ENCODE results near the gene WDR31. TPM values are rescaled to one million over a fixed set of nuclear protein-coding genes. Genes with fewer than 3 reads are reported as not detected.
A peak's percentile ranks its signal among the peaks of the same experiment; 100 is the strongest.

Gene WDR31
- total and polyA plus RNA-seq, 3 experiments from 2014 or later: 0.22 to 1.9 (median 1.3) TPM

DNA sequence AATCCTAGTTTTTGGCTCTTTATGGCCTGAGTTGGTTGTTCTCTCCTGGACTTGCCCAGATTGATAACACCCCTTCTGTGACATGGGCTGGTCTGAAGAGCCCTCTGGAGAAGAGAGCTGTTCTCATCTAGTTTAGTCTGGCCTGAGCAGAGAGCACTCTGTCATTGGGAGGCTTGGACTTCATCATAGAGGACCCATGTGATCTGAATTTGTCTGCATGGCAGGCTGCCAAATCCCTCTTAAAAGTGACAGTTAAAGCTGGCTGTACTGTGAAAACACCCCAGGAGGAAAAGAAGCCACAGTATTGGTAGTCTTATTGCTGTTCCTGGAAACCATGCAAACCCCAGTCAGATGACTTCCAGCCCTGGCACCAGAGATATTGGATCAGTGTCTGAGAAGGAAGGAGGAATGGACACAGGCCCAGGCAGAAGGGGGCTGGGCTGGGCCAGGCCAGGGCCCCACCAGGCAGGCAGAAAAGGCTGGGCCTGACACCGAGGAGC lies 3.7 kb upstream of the WDR31 start:
- Mint-ChIP-seq H3K36me3 (peaks cover 0 to 1% (median 0%) of the 10 kb centered on the region in 3 donors), H3K9me3 (no peaks in the 10 kb centered on the region), H3K4me3 (peak overlapping the region in 1 of 7 donors; percentile 18), H3K27ac (no peak overlapping the region), H3K27me3 (peaks cover 4 to 9% of the 10 kb centered on the region in 2 donors), H3K4me1 (peaks cover 12 to 27% (median 13%) of the 10 kb centered on the region in 3 donors)
- POLR2A ChIA-PET: no interaction called here
- no peaks in the 10 kb centered on the region for H3K9me3 ChIP-seq (ENCODE audit: low read length)
- CTCF ChIA-PET: no interaction called here
- no peak overlapping the region for H3K4me3 ChIP-seq (ENCODE audit: low read length)
- no peaks in the 10 kb centered on the region for H3K36me3 ChIP-seq (ENCODE audit: insufficient read depth, low read length)
- no peak overlapping the region for H3K27ac ChIP-seq (ENCODE audit: low read depth, low read length)
- DNase-seq: no peak
- H3K27me3 ChIP-seq (ENCODE audit: insufficient read depth, low read length, poor library complexity, severe bottlenecking): peaks cover under 1% of the 10 kb centered on the region
- peaks cover 11% of the 10 kb centered on the region for H3K4me1 ChIP-seq (ENCODE audit: insufficient read depth, low read length)

DNA sequence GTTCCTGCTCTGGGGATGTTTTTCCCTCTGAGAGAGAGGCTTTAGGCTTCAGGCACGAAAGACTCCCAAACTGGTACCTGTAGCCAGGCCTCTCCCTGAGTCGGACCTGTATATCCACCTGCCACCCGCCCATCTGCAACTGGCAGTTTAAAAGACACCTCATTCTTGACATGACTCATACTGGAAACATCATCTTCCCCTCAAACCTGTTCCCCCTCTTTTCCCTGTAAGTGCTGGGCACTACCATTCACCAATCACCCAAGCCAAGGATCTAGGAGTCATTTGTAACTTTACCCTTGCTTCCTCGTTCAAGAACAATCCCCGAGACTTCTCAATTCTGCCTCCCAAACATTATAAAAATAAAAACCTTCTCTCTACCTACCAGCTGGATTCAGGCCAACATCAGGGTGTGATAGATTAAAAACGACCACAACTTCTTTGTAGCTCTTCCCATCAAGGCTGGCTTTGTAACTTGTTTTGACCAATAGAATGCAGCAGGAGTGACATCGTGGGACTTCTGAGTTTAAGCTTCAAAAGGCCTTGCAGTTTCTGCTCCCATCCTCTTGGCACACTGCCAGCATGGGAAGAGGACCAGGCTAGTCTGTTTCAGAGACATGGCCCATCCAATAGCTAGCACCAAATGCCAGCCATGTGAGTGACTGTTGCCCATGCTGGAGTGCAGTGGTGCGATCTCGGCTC lies 1.8 kb upstream of the WDR31 start:
- POLR2A ChIA-PET: no interaction called here
- H3K27ac Mint-ChIP-seq: no peak overlapping the region

DNA sequence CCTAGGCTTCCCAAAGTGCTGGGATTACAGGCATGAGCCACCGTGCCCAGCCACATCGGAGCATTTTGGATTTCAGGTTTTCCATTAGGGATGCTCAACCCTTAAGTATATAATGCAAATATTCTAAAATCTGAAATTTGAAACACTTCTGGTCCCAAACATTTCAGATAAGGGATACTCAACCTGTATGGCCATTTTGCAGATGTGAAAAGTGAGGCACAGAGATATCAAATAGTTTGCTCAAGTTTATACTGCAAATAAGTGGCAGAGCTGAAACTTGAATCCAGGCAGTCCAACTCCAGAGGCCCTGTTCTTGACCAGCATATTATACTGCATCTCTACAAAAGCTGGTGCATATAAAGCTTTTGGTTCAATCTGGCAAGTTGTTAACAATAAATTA lies 2.4 kb downstream of the WDR31 start:
- peaks cover 12 to 27% (median 13%) of the 10 kb centered on the region in 3 donors for H3K4me1 Mint-ChIP-seq
- POLR2A ChIA-PET: no interaction called here
- no peak for DNase-seq
- CTCF ChIA-PET: no interaction called here
- Histone ChIP-seq H3K36me3 (ENCODE audit: insufficient read depth, low read length) (no peaks in the 10 kb centered on the region), H3K27me3 (ENCODE audit: insufficient read depth, low read length, poor library complexity, severe bottlenecking) (no peaks in the 10 kb centered on the region), H3K9me3 (ENCODE audit: low read length) (no peaks in the 10 kb centered on the region), H3K4me3 (ENCODE audit: low read length) (no peak overlapping the region), H3K4me1 (ENCODE audit: insufficient read depth, low read length) (peaks cover 11% of the 10 kb centered on the region), H3K27ac (ENCODE audit: low read depth, low read length) (no peak overlapping the region)
- H3K27me3 Mint-ChIP-seq: peaks cover 11% of the 10 kb centered on the region in 2 donors
- no peak overlapping the region for H3K27ac Mint-ChIP-seq
- H3K36me3 Mint-ChIP-seq: peaks cover 0 to 1% (median 0%) of the 10 kb centered on the region in 3 donors
- no peaks in the 10 kb centered on the region for H3K9me3 Mint-ChIP-seq
- H3K4me3 Mint-ChIP-seq: no peak overlapping the region

More for the DNA sequence above, 1.8 kb upstream of the WDR31 start:
- peaks cover 11% of the 10 kb centered on the region for H3K4me1 ChIP-seq (ENCODE audit: insufficient read depth, low read length)
- no peaks in the 10 kb centered on the region for H3K9me3 Mint-ChIP-seq
- no peaks in the 10 kb centered on the region for H3K27me3 ChIP-seq (ENCODE audit: insufficient read depth, low read length, poor library complexity, severe bottlenecking)
- no peak overlapping the region for H3K27ac ChIP-seq (ENCODE audit: low read depth, low read length)
- H3K9me3 ChIP-seq (ENCODE audit: low read length): no peaks in the 10 kb centered on the region
- peaks cover 0 to 1% (median 0%) of the 10 kb centered on the region in 3 donors for H3K36me3 Mint-ChIP-seq
- H3K4me1 Mint-ChIP-seq: peaks cover 12 to 27% (median 13%) of the 10 kb centered on the region in 3 donors
- H3K36me3 ChIP-seq (ENCODE audit: insufficient read depth, low read length): no peaks in the 10 kb centered on the region
- DNase-seq: peak in 1 of 5 donors; percentile 17
- peaks cover 11% of the 10 kb centered on the region in 2 donors for H3K27me3 Mint-ChIP-seq
- H3K4me3 ChIP-seq (ENCODE audit: low read length): no peak overlapping the region
- H3K4me3 Mint-ChIP-seq: peak overlapping the region in 3 of 7 donors; percentile 7 to 85 (median 80)
- CTCF ChIA-PET: interaction anchor here (0.9 to 1.4 kb wide), 2 partner anchors 67 to 314 kb away, joined by 3 to 4 read pairs; partner anchors contain the start of genes CDC26 and PRPF4

DNA sequence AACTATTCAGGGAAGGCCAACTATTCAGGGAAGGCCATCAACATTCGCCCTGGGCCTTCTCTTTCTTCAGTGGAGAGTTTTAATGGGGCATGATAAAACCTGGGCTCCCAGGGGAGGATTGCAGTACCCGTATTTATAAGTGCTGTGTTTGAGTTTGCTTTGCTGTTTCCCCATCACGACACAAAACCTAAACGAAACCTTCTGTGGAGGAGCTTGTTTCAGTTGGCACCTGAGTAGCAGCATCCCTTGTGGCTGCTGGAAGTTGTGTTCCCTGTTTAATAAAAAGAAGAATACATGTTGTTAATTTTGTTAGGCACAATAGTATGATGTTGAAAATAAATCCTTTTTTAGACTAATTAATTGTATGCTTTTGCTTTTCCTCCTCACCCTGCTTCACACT lies 8.3 kb downstream of the WDR31 start:
- Mint-ChIP-seq H3K27me3 (no peaks in the 10 kb centered on the region), H3K4me1 (no peaks in the 10 kb centered on the region), H3K36me3 (no peaks in the 10 kb centered on the region), H3K9me3 (no peaks in the 10 kb centered on the region), H3K4me3 (no peak overlapping the region), H3K27ac (no peak overlapping the region)
- Histone ChIP-seq H3K36me3 (ENCODE audit: insufficient read depth, low read length) (no peaks in the 10 kb centered on the region), H3K9me3 (ENCODE audit: low read length) (no peaks in the 10 kb centered on the region), H3K4me3 (ENCODE audit: low read length) (no peak overlapping the region), H3K4me1 (ENCODE audit: insufficient read depth, low read length) (no peaks in the 10 kb centered on the region), H3K27ac (ENCODE audit: low read depth, low read length) (no peak overlapping the region), H3K27me3 (ENCODE audit: insufficient read depth, low read length, poor library complexity, severe bottlenecking) (no peaks in the 10 kb centered on the region)
- POLR2A ChIA-PET: no interaction called here
- DNase-seq: no peak
- CTCF ChIA-PET: no interaction called here

DNA sequence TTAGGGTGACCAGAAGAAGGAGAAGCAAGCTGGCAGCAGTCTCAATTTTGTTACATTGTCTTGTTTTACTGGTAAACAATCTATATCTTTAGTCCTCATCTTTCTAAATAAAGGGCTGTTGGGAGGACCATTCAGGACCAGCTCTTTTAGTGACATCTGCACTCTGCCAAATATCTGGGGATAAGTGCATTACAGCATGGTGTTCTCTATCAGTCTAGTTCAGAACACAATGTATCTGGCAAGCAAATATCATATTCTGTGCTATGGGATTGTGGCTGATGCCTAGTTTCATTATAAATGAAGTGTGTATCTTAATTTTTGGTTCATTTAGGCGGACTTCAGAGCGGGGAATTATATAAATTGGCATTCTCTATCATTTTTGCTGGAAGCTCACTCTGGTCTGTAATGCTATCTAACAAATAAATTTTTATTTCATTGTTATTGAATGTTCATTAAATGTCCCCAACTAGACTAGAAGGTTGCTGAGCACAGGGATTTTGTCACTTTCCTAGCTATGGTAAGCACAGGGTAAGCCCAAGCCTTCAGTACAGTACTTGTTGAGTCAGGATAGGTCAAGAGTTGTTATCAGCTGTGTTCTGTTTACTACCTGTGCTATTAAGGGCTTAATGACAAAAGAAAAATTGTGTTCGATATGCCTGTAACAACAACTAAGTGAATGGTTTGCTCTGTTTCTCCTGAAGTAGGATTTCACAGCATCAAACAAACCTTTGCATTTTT lies 11.9 kb downstream of the WDR31 start:
- Mint-ChIP-seq H3K36me3 (no peaks in the 10 kb centered on the region), H3K9me3 (no peaks in the 10 kb centered on the region), H3K27ac (no peak overlapping the region), H3K4me3 (no peak overlapping the region), H3K4me1 (no peaks in the 10 kb centered on the region), H3K27me3 (no peaks in the 10 kb centered on the region)
- DNase-seq: no peak
- no peak overlapping the region for H3K27ac ChIP-seq (ENCODE audit: low read depth, low read length)
- no peaks in the 10 kb centered on the region for H3K9me3 ChIP-seq (ENCODE audit: low read length)
- H3K27me3 ChIP-seq (ENCODE audit: insufficient read depth, low read length, poor library complexity, severe bottlenecking): no peaks in the 10 kb centered on the region
- H3K4me1 ChIP-seq (ENCODE audit: insufficient read depth, low read length): no peaks in the 10 kb centered on the region
- POLR2A ChIA-PET: no interaction called here
- H3K36me3 ChIP-seq (ENCODE audit: insufficient read depth, low read length): no peaks in the 10 kb centered on the region
- CTCF ChIA-PET: no interaction called here
- no peak overlapping the region for H3K4me3 ChIP-seq (ENCODE audit: low read length)

DNA sequence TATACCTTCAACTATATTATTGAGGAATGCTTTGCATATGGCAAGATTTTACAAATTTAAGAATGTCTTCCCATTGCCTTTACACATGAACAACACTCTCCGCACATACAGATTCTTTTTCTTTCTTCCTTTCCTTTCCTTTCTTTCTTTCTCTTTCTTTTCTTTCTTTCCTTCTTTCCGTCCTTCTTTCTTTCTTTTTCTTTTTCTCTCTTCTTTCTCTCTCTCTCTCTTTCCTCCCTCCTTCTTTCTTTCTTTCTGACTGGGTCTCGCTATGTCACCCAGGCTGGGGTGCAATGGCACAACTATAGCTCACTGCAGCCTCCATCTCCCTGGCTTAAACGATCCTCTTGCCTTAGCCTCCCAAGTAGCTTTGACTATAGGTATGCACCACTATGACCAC lies 13.8 kb downstream of the WDR31 start:
- H3K27me3 ChIP-seq (ENCODE audit: insufficient read depth, low read length, poor library complexity, severe bottlenecking): no peaks in the 10 kb centered on the region
- no peak for DNase-seq
- CTCF ChIA-PET: interaction anchor here (1.3 kb wide), 1 partner anchor 8 kb away, joined by 3 read pairs; no protein-coding TSS in a partner anchor
- no peaks in the 10 kb centered on the region for H3K4me1 ChIP-seq (ENCODE audit: insufficient read depth, low read length)
- H3K4me3 Mint-ChIP-seq: no peak overlapping the region
- no peaks in the 10 kb centered on the region for H3K4me1 Mint-ChIP-seq
- no peaks in the 10 kb centered on the region for H3K36me3 Mint-ChIP-seq
- H3K27ac ChIP-seq (ENCODE audit: low read depth, low read length): no peak overlapping the region
- H3K9me3 Mint-ChIP-seq: no peaks in the 10 kb centered on the region
- no peak overlapping the region for H3K27ac Mint-ChIP-seq
- no peak overlapping the region for H3K4me3 ChIP-seq (ENCODE audit: low read length)
- no peaks in the 10 kb centered on the region for H3K9me3 ChIP-seq (ENCODE audit: low read length)
- H3K27me3 Mint-ChIP-seq: no peaks in the 10 kb centered on the region
- POLR2A ChIA-PET: no interaction called here
- H3K36me3 ChIP-seq (ENCODE audit: insufficient read depth, low read length): no peaks in the 10 kb centered on the region

DNA sequence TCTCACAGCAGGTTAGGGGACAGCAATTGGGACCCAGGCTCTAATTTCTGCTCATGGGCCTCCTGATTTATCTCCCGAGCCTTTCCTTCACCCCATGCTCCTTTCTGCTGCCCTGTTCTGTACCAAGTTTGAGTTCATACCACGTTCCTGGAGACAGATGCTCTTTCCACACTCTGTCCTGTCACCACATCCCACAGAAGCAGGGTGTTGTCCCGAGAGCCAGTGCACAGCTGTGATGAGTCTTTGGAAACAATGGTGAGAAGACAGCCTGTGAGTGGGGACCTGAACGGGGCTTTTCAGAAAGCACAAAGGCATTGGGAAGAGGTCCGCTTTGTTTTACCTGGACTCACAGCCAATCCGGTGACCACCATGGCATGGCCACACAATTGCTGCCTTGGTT lies 17.4 kb downstream of the WDR31 start:
- H3K36me3 Mint-ChIP-seq: no peaks in the 10 kb centered on the region
- H3K4me1 ChIP-seq (ENCODE audit: insufficient read depth, low read length): no peaks in the 10 kb centered on the region
- no peaks in the 10 kb centered on the region for H3K27me3 ChIP-seq (ENCODE audit: insufficient read depth, low read length, poor library complexity, severe bottlenecking)
- H3K27me3 Mint-ChIP-seq: peaks cover 2 to 3% of the 10 kb centered on the region in 2 donors
- H3K4me3 Mint-ChIP-seq: no peak overlapping the region
- no peak for DNase-seq
- H3K27ac Mint-ChIP-seq: no peak overlapping the region
- no peaks in the 10 kb centered on the region for H3K9me3 Mint-ChIP-seq
- no peaks in the 10 kb centered on the region for H3K4me1 Mint-ChIP-seq
- CTCF ChIA-PET: no interaction called here
- H3K9me3 ChIP-seq (ENCODE audit: low read length): no peaks in the 10 kb centered on the region
- no peak overlapping the region for H3K4me3 ChIP-seq (ENCODE audit: low read length)
- H3K36me3 ChIP-seq (ENCODE audit: insufficient read depth, low read length): no peaks in the 10 kb centered on the region
- POLR2A ChIA-PET: no interaction called here
- H3K27ac ChIP-seq (ENCODE audit: low read depth, low read length): no peak overlapping the region

DNA sequence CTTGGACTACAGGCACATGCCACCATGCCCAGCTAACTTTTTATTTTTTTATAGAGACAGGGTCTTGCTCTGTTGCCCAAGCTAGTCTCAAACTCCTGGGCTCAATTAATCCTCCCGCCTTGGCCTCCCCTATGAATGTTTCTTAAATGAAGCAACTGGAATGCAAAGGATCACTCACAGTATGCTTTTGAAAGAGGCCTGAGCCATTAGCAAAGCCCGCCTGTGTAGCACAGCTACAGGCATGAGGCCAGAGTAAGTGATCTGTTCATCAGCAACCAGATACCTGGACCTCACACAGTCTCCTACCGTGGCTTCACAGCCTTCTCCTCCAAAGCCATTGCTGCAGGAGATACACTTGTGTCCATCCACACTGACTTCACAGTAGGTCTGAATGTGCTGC lies 20.0 kb downstream of the WDR31 start:
- Mint-ChIP-seq H3K36me3 (no peaks in the 10 kb centered on the region), H3K4me1 (no peaks in the 10 kb centered on the region), H3K27ac (no peak overlapping the region), H3K4me3 (no peak overlapping the region), H3K9me3 (no peaks in the 10 kb centered on the region), H3K27me3 (peaks cover 2 to 11% of the 10 kb centered on the region in 2 donors)
- DNase-seq: no peak
- Histone ChIP-seq H3K4me1 (ENCODE audit: insufficient read depth, low read length) (no peaks in the 10 kb centered on the region), H3K27ac (ENCODE audit: low read depth, low read length) (no peak overlapping the region), H3K36me3 (ENCODE audit: insufficient read depth, low read length) (no peaks in the 10 kb centered on the region), H3K27me3 (ENCODE audit: insufficient read depth, low read length, poor library complexity, severe bottlenecking) (no peaks in the 10 kb centered on the region), H3K4me3 (ENCODE audit: low read length) (no peak overlapping the region), H3K9me3 (ENCODE audit: low read length) (no peaks in the 10 kb centered on the region)
- CTCF ChIA-PET: no interaction called here
- POLR2A ChIA-PET: interaction anchor here (1.1 kb wide), 1 partner anchor 9 kb away, joined by 3 read pairs; no protein-coding TSS in a partner anchor
